H1 (cell line): Measurements from ENCODE around the gene ASIC2. TPM values are rescaled to one million over a fixed set of nuclear protein-coding genes. Genes with fewer than 3 reads are reported as not detected.

Source experiments
- ASH2L ChIP-seq: fragments of 200-600, 300-600 bp; sonication (generic); IDR thresholded peaks from one replicate; pipeline ENCODE4 v1.7.1; 2017; ENCODE audit warnings: low read length
- ATF3 ChIP-seq: IDR thresholded peaks from 2 replicates; pipeline ENCODE4 v1.6.1; 2011; ENCODE audit warnings: low read depth, mild to moderate bottlenecking, low read length; ENCODE audit not compliant: insufficient read depth
- BCL11A ChIP-seq, 2 experiments: IDR thresholded peaks; one replicate each; pipeline ENCODE4 v1.6.1; 2011; ENCODE audit warnings: low read depth in 2 of 2, low read length in 2 of 2, mild to moderate bottlenecking in 2 of 2
- CHD7 ChIP-seq: fragments of 300-600 bp; sonication (generic); IDR thresholded peaks from 2 replicates; pipeline ENCODE4 v1.7.1; 2012; ENCODE audit warnings: low read length, moderate library complexity, mild to moderate bottlenecking, inconsistent platforms; ENCODE audit not compliant: insufficient replicate concordance
- HDAC2 ChIP-seq, 2 experiments: fragments of 300-600 bp in 1 of 2; sonication (generic) in 1 of 2; IDR thresholded peaks; 2 replicates each; pipeline ENCODE4 v1.6.1; 2011 to 2012; ENCODE audit warnings: low read depth in 2 of 2, low read length in 2 of 2, mild to moderate bottlenecking in 2 of 2, moderate library complexity in 2 of 2, borderline replicate concordance in 1 of 2, inconsistent platforms in 1 of 2
- MAFK ChIP-seq: IDR thresholded peaks from 2 replicates; pipeline ENCODE4 v1.6.1; 2012; ENCODE audit warnings: low read depth, mild to moderate bottlenecking, improper control_type of control experiment, low read length
- POLR2AphosphoS5 ChIP-seq: IDR thresholded peaks from 2 replicates; pipeline ENCODE4 v1.6.1; 2011; ENCODE audit warnings: low read depth, low read length
- RFX5 ChIP-seq: IDR thresholded peaks from 2 replicates; pipeline ENCODE4 v1.6.1; 2011; ENCODE audit warnings: low read depth, low read length, improper control_type of control experiment, borderline replicate concordance
- SP2 ChIP-seq: IDR thresholded peaks from 2 replicates; pipeline ENCODE4 v1.6.1; 2012; ENCODE audit warnings: mild to moderate bottlenecking, low read length, inconsistent platforms
- polyA plus RNA-seq, 7 experiments: library from polyadenylated mRNA; depleted of rRNA in 3 of 7; stranded (reverse) in 5 of 7; unstranded in 2 of 7; fragments of >200 nt in 5 of 7; fragments of 200-250 nt in 2 of 7; gene quantifications; 1 replicate in 5 of 7; 2 replicates in 1 of 7; 4 replicates in 1 of 7; pipeline versions ENCODE4 v1.2.1 to v1.2.3, GENCODE V29; 2011 to 2013; ENCODE audit warnings: missing spikeins in 2 of 7, mixed read lengths in 2 of 7
- total RNA-seq: library from RNA; stranded (reverse); fragmentation: NEBNext Ultra II Directional; extraction: Animal tissue kit (Norgen Biotek cat#: 25700); gene quantifications from 2 replicates; pipeline ENCODE4 v1.2.1, GENCODE V29; 2021

ASIC2 gene
- total and polyA plus RNA-seq, 2 of the 8 experiments (the other 6 are each of a cell fraction or from before 2014, with no cell fraction given) = 0.86 to 1.2 TPM

- TF ChIP-seq CHD7 (no peak), POLR2AphosphoS5 (no peak), ASH2L (no peak), SP2 (no peak), MAFK (no peak), ATF3 (no peak), RFX5 (no peak), BCL11A (IDR thresholded peaks at IDR 0.05; ENCODE audit: low read depth in 2 of 2, low read length in 2 of 2) (no peak), HDAC2 (IDR thresholded peaks at IDR 0.05; ENCODE audit: borderline replicate concordance in 1 of 2, low read depth in 2 of 2, low read length in 2 of 2) (no peak)
- TF ChIP-seq, all 59 proteins: peak for 0
Measured at GRCh38 chr17:33240362-33240761, 52.7 kb downstream of the ASIC2 start (continued).
